Mucosa of gallbladder (tissue), 1 donor: ENCODE measurements around the gene NDC1. TPM values are rescaled to one million over a fixed set of nuclear protein-coding genes. Genes with fewer than 3 reads are reported as not detected.

Experiments used
- DNase-seq: peaks from one replicate; pipeline ENCODE4 v3.0.0-alpha.2; 2020; ENCODE audit warnings: low spot score
- total RNA-seq: library from RNA; stranded (reverse); gene quantifications from one replicate; pipeline ENCODE4 v1.2.1, GENCODE V29; 2021
- donor health status: DM: no; HTN: no; CAD: no.

Gene NDC1
- total RNA-seq, 1 donor from 2014 or later: 9.7 TPM

DNA sequence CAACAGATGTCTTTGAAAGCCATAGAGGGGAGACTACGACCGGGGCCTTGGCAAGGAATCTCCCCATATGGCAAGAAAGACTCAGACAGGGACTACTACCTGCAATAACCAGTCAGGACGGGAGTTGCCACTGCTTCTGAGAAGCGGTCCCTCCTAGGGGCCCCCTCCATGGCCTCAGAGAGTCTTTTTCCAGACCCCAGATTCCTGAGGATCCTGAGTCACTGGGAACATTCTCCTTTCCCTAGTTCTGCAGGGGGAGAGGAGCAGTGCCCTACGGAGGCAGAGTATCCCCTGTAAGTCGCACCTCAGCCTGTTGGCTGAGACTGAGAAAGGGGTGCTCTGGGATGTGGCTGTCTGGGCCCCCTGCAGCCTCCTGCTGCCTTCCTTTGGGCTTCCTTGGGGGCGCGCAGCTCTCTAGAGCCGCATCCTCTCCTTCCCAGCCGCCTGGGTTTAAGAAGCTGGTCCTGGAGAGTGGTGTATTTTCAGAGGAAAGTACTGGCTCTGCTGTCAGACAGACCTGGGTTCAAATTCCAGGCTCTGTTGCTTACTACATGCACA, 107.0 kb downstream of the NDC1 start:
- DNase-seq: no peak

DNA sequence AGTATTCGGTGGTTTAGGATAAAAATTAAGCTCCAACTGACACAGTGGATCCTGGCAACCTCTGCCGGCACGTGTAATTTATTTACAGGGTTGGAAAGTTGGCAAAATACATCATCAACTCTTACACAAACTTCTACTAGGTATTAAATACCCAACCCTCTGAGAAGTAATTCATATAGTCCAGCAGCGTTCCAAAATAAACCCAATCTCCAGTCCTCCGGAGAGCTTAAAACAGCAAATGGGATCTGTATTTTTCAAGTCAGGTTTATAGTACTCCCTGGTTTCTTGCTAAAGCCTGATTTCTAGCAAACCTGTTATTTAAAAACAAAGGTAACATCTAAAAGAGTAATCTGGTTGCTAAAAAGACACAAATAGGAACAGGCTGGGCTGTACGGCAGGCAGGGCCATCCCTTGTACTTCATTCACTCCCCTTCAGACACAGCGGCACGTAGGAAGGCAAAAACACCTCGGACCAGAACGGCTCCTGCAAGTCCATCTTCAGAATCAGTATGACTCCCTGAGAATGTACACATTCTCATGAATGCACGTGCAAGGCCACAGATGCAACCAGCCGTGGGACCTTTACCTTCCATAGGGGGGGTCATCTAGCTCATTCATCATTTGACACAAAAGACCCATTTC, 107.8 kb downstream of the NDC1 start:
- DNase-seq: no peak

DNA sequence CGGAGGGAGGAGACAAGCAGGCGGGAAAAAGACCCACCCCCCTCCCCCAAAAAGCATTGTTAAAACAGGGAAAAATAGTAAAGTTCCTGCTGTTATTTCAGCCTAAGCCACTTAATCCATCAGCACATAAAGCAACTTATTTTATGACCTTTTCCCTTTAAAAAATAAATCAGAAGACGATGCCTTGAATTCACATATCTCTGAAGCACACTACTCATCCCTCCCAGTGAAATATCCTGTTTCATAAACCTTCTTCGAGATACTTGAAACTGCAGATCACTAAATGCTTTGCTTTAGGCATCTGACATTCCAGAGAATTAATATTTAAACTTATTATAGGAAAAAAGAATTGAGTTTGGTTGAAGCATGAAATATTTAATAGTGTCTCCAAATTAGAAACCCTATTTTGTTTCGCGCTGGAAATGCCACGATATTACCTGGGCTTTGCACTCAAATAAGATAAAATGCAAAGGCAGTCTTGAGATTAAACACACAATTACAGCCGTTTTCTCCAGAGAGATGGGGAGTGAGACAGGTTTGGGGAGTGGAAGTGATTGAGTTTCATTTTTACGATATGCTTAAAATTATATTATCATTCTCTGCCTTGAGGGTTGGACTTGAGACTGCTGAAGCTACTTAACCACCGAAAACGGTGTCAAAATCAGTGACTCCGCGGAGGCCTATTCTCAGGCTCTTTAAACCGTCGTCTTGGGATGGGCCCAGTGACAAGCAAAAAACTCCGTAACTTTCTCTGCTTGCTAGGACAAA, 108.5 kb downstream of the NDC1 start:
- no peak for DNase-seq

DNA sequence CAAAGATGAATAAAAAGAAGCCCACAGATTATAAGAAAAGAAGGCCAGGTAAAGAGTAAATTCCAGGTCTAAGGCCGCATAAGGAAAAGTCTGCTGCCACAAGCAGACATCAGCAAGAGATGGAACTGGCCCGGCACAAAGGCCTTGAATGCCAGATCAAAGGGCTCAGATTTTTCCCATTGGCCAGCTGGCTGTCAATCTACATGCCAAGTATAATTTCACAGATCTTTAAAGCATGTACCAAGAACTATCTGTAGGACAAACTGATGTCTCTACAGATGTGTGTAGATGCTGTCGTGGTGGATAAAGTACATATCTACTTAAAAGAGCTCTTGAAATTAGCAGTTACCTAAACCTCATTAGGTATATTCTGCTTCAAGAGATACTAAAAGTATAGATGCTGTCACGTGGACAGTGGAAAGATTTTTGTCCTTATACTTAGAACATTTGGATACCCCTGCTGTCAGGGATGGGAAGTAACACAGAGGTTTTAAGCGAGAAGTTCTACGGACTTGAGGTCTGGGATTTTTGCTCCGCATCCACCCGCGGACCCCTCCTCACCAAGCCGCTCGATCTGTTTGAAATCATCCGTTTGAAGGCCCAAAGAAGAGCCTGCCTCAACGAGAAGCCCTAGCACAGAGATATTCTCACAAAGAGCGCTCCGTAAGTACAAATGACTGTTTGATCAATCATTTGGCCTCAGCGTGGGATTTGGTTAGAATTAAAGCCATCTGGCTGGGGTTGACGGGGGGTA, 109.2 kb downstream of the NDC1 start:
- DNase-seq: no peak

DNA sequence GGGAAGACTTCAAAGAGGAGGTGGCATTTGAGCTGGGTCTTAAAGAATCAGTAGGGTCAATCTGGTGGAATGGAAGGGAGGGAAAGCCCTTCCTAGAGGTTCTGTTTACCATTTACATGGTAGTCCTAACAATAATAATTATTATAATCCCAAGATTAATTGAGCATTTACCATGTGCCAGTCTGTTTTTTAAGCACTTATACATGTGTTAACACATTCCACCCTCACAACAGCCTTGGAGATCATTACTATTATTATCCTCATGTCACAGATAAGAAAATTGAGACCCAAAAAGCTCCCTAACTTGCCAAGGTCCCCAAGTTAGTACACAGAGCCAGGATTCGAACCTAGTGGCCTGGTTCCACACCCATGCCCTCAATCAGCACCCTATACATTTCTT, 109.9 kb downstream of the NDC1 start:
- no peak for DNase-seq

DNA sequence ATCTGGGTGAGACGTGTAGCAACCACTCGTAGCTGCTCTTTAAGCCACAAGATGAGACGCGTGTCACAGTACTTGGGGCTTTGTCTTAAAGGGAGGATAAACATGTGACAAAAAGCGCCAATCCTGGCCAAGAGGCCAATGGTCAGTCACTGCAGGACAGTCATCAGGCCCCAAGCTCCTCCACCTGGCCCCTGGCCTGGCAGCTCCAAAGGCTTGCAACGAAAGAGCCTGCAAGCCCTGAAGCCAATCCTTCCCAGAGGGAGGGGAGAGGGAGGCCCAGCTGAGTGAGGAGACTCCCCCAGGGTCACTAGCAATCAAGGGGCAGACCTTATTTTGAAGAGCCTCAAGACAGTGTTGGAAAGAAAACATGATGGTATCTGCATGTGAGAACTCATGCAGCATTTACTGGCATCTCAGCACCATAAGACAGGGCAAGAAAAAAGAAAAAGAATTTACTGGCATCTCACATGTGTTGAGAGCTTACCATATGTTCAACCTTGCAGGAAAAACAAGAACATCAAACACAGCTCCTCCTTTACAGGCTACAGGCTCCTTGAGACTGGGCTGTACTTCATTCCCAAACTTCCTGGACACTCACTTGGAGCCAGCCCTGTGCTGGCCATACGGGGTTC, 110.5 kb downstream of the NDC1 start:
- no peak for DNase-seq

DNA sequence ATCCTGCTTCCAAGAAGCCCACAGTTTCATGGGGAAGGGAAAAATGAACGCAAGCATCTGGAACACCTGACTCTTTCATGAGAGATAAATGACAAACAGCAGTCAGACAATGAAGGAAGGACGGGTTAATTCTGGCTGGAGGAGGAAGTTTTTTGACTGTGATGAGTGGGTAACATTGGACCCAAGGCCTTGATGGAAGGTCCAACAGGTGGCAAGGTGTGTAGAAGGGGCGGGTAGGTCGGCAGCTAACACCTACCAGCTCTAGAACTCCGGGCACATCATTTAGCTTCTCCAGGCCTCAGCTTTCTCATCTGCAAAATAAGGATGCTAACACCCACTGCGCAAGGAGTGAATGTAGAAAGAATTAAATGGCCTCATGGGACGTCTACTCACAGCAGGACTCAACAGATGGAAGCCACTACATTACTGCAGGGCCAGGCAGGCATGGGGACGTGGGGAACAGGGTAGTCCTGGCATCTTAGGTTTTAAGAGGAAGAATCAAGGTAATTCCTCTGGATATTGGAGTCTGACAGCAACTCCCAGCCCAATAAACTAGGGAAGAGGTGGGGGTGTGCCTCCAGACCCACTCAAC, 112.0 kb downstream of the NDC1 start:
- no peak for DNase-seq

DNA sequence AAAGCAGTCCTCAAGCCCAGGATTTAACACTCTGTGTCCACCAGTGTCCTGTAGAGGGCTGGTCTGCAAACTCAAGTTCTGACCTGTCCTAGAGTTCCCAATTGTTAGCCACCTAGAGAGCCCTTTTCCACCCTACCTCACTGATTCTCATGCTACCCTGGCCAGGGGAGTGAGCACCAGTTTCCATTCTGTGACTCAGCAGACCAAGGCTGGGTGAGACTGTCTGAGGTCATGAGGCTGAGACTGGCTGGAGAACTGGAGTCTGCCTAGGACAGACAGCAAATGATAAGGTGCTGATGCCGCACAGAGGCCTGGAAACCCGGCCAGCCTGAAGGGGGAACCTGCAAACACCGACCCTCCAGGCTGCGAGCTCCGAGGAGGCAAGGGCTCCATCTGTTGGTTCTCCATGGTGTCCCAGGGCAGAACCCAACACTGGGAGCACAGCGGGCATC, 112.8 kb downstream of the NDC1 start:
- no peak for DNase-seq

DNA sequence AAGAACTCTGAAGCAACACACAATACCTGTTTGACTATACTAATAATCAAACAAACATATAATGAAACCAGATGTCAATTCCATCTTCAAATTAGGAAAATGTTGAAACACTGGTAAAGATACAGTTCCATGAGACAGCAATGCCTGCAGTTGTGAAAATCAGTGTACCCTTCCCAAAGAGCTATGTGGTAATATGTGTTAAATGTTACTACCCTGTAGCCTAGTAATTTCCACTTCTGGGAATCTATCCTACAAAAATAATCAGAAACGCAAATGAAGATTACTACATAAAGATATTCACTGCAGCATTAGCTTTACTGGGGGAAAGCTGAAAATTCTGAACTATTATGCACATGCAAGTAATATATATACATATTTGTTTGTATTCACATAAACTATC, 116.1 kb downstream of the NDC1 start:
- no peak for DNase-seq

DNA sequence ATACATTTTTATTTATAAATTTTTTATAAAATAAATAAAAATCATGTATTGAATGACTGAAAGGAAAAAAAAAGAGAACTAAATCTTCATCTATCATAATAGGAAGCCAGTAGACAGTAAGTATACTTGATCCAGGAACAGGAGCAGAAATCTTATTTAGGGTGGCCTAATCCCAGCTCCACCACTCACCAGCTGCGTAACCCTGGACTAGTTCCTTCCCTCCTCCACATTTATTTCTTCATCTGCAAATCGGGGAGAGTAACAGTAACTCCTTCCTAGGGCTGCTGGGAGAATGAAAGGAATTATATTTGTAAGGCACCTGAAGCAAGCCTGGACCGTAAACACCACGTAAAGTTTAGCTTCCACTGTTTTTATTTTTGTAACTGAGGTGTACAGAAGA, 117.0 kb downstream of the NDC1 start:
- DNase-seq: no peak

DNA sequence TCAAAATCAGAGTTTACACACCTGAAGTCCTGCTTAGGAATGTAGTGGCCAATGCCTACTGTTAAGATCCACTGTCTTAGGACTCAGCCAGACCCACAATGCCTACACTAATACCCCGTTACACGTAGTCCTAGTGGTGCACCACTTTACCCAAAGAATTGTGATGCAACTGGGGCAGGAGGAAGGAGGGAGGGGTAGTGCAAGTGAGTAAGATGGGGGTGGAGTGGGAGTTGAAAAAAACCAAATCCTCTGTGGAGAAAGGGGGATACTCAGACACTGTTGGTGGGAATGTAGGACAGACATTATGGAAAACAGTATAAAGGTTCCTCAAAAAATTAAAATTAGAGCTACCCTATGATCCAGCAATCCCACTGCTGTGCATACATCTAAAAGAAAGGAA, 118.6 kb downstream of the NDC1 start:
- DNase-seq: no peak

DNA sequence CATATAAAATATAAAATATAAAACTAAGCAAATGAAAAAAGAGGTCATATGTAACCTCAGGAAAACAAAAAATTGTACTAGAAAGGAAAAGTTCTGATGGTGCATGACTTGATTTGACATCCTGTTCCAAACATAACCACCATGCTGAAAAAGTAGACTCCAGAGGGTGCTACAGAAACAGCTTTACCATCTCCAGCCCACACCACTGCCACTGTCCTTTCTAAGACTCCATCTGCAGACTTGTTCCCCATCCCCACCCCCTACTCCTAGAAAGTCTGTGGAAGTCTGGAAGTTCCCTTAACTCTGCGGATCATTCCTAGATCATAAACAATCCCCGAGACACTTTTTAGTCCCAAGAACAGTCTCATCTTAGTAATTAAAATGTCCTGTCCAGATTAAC, 119.7 kb downstream of the NDC1 start:
- DNase-seq: no peak

DNA sequence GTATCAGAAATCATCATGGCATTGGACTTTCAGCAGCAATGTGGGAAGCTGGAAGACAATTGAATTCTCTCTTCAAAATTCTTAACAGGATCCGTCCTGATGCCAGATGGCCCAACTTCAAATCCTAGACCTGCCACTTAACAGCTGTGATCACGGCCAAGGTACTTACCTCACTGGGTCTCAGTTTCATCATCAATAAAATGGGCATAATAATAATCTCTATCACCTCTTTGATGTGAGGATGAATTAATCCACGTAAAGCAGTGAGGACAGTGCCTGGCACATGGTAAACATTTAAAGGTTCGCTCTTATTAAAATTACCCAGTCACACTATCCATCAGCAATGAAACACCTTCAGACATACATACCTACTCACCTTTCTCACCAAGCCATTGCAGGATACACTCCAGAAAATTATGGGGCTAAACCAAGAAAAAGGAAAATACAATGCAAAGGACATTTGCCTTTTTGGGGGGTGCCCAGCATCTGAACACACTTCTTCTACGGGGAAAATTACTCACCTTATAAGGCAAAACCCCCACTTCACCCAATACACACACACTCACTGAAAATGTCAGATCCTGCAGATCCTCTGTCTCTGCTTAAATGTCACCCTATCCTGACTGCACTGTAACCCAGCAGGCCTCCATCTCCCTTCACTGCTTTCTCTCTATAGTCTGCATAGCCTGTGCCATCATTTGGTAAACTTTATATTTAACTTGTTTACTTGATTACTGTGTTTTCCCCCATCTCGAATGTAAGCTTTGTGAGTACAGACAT, 120.9 kb downstream of the NDC1 start:
- DNase-seq: no peak

DNA sequence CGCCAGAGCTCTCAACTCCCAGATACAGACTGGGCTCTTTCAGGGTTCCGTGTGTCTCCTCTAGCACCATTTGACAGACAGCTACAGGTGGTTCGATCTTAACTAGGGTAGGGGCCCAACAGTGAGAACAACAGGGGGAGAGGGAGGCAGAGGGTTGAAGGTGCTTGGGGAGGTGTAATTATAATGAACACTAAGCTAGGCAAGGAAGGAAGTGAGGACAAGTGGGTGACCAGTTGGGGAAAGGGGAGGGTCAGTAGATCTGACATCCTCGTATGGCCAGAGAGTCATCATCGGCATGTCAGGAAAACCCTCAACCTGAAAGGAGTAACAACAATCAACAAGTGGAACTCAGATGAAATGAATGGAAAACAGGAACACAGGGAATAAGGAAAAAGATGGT, 121.9 kb downstream of the NDC1 start:
- no peak for DNase-seq

DNA sequence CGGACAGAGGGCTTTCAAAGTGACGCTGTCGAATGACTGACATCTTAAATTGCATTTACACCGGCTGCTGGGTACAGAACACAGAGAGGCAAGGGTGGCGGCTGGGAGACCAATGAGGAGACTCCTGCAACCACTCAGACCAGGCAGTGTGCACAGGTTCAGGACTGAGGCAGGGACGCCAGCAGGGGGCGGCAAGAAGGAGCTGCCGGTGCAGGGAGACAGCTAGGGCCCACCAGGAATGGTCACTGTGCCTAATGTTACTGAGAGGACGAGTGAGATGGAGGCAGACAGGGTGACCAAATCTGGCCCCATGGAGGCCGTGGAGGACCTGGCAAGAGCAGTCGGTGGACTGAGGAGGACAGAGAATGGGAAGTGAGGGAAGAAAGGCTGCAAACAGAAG, 122.6 kb downstream of the NDC1 start:
- no peak for DNase-seq

Other genes with a start within 250 kb of the NDC1 start
- gene GLIS1, start 99.1 kb downstream of the NDC1 start, total RNA-seq: 0.17 TPM
- 37.1 TPM for gene YIPF1, start 51.5 kb upstream of the NDC1 start, total RNA-seq
- 6.2 TPM for gene DIO1, start 55.9 kb upstream of the NDC1 start, total RNA-seq
- gene IFT25, start 107.4 kb upstream of the NDC1 start, total RNA-seq: 24.4 TPM
- 25.7 TPM for gene LRRC42, start 108.1 kb upstream of the NDC1 start, total RNA-seq
- 1.3 TPM for gene LDLRAD1, start 179.9 kb upstream of the NDC1 start, total RNA-seq
- gene TMEM59, start 214.9 kb upstream of the NDC1 start, total RNA-seq: 714 TPM
- 6.0 TPM for gene TCEANC2, start 215.3 kb upstream of the NDC1 start, total RNA-seq